Tibial nerve (tissue), 4 donors: ENCODE data around the gene MUC5B.

ENCODE experiments used
- CTCF ChIP-seq, 5 experiments: fragments of 200-600 bp in 3 of 5; fragments of 450-650 bp in 2 of 5; sonication (generic) in 3 of 5; IDR thresholded peaks; one replicate each; pipeline ENCODE4 v1.5.1; 2016 to 2019; ENCODE audit warnings: antibody characterized with exemption in 5 of 5, mild to moderate bottlenecking in 3 of 5, moderate library complexity in 2 of 5
- EP300 ChIP-seq, 2 donors: sonication (generic); formaldehyde crosslinking; IDR thresholded peaks; one replicate each; pipeline ENCODE4 v1.6.1; 2017; ENCODE audit warnings: antibody characterized with exemption in 2 of 2, mild to moderate bottlenecking in 1 of 2
- POLR2A ChIP-seq, 2 donors: fragments of 450-650 bp; IDR thresholded peaks; one replicate each; pipeline ENCODE4 v1.6.1; 2017; ENCODE audit warnings: antibody characterized with exemption in 2 of 2, mild to moderate bottlenecking in 2 of 2, moderate library complexity in 2 of 2

- TF ChIP-seq CTCF (IDR thresholded peaks at IDR 0.05) (no peak), POLR2A (IDR thresholded peaks at IDR 0.05) (no peak), EP300 (IDR thresholded peaks at IDR 0.05) (peak in 1 of 2 donors; percentile 73)
Measured at GRCh38 chr11:1267441-1268100, 44.7 kb downstream of the MUC5B start.
